B cell (primary cell): ENCODE results near the gene INSYN2A. TPM values are rescaled to one million over a fixed set of nuclear protein-coding genes. Genes with fewer than 3 reads are reported as not detected.

Experiments used
- ATAC-seq: fragments of 200-7000 bp; cut with Tn5 transposase; one replicate; pipeline ENCODE4 v1.10.0; 2021; ENCODE audit warnings: low read depth, mild to moderate bottlenecking, moderate number of reproducible peaks, moderate library complexity
- CTCF ChIA-PET: fragments of 350-600 bp; sonication (Branson Sonifier 250); formaldehyde crosslinking; loops from one replicate; lab custom pipeline; 2021; ENCODE audit warnings: antibody characterized with exemption, inconsistent platforms; lab: Charles Lee
- POLR2A ChIA-PET: fragments of 350-600 bp; sonication (Branson Sonifier 250); formaldehyde crosslinking; loops from one replicate; lab custom pipeline; 2021; ENCODE audit warnings: antibody characterized with exemption; lab: Charles Lee
- DNase-seq: peaks from one replicate; pipeline ENCODE4 v3.0.0; 2013
- H2AFZ ChIP-seq: 2 replicates; pipeline ENCODE4 v1.6.1; 2012; ENCODE audit warnings: mild to moderate bottlenecking, low read depth, low read length; ENCODE audit not compliant: insufficient read depth, poor library complexity, severe bottlenecking
- H3K27ac ChIP-seq, 2 donors: 1 replicate in 1 of 2; 2 replicates in 1 of 2; pipeline ENCODE4 v1.5.1; 2012 to 2013; ENCODE audit warnings: low read length in 2 of 2, mild to moderate bottlenecking in 2 of 2, moderate library complexity in 1 of 2
- H3K27me3 ChIP-seq, 4 experiments: fragments of 200-600 bp in 1 of 4; sonication (generic) in 1 of 4; replicated peaks in 1 of 4; 1 replicate in 2 of 4; 2 replicates in 2 of 4; pipeline versions ENCODE4 v1.6.1 to v1.7.0; 2013 to 2016; ENCODE audit warnings: low read length in 3 of 4, mild to moderate bottlenecking in 2 of 4, mixed read lengths in 1 of 4, moderate library complexity in 1 of 4; ENCODE audit not compliant: insufficient read depth in 4 of 4, control insufficient read depth in 3 of 4; ENCODE audit errors: control extremely low read depth in 1 of 4
- H3K36me3 ChIP-seq, 2 experiments: replicated peaks in 1 of 2; 1 replicate in 1 of 2; 2 replicates in 1 of 2; pipeline versions ENCODE4 v1.6.1 to v1.7.1; 2013; ENCODE audit warnings: low read length in 1 of 2; ENCODE audit not compliant: insufficient read depth in 2 of 2, control insufficient read depth in 1 of 2; ENCODE audit errors: control extremely low read depth in 1 of 2, extremely low read depth in 1 of 2
- H3K4me1 ChIP-seq, 2 donors: fragments of 200-600 bp in 1 of 2; sonication (generic) in 1 of 2; 1 replicate in 1 of 2; 2 replicates in 1 of 2; pipeline versions ENCODE4 v1.5.1 to v1.6.1; 2013 to 2017; ENCODE audit warnings: low read length in 2 of 2; ENCODE audit not compliant: control insufficient read depth in 2 of 2, insufficient read depth in 2 of 2
- H3K4me2 ChIP-seq: replicated peaks from 2 replicates; pipeline ENCODE3; 2012; ENCODE audit warnings: mild to moderate bottlenecking, low read depth, low read length; ENCODE audit not compliant: poor library complexity, severe bottlenecking
- H3K4me3 ChIP-seq, 5 experiments: fragments of 200-600 bp in 1 of 5; sonication (generic) in 1 of 5; 1 replicate in 3 of 5; 2 replicates in 2 of 5; pipeline versions ENCODE4 v1.5.1 to v1.7.0; 2011 to 2016; ENCODE audit warnings: low read length in 4 of 5, mild to moderate bottlenecking in 4 of 5, low read depth in 2 of 5, control low read depth in 1 of 5, moderate library complexity in 1 of 5; ENCODE audit not compliant: insufficient read depth in 1 of 5; ENCODE audit errors: control extremely low read depth in 1 of 5, extremely low read depth in 1 of 5
- H3K79me2 ChIP-seq: fragments of 200-600 bp; sonication (generic); one replicate; pipeline ENCODE4 v1.6.0; 2016; ENCODE audit warnings: low read length; ENCODE audit not compliant: control insufficient read depth, insufficient read depth
- H3K9ac ChIP-seq: fragments of 200-600 bp; sonication (generic); 2 replicates; pipeline ENCODE4 v1.6.1; 2017; ENCODE audit warnings: mild to moderate bottlenecking, low read length, moderate library complexity
- H3K9me3 ChIP-seq, 3 donors: one replicate each; pipeline versions ENCODE4 v1.6.1 to v1.7.1; 2013; ENCODE audit warnings: low read length in 2 of 3; ENCODE audit not compliant: control insufficient read depth in 2 of 3, insufficient read depth in 1 of 3; ENCODE audit errors: control extremely low read depth in 1 of 3
- H4K20me1 ChIP-seq: 2 replicates; pipeline ENCODE4 v1.6.0; 2012; ENCODE audit warnings: mild to moderate bottlenecking, low read length; ENCODE audit not compliant: insufficient read depth, control insufficient read depth, poor library complexity, severe bottlenecking
- H3K27ac Mint-ChIP-seq: one replicate; pipeline ENCODE4 v1.8.0; 2021; ENCODE audit warnings: mixed read lengths
- H3K27me3 Mint-ChIP-seq: one replicate; pipeline ENCODE4 v1.8.0; 2021; ENCODE audit warnings: mixed read lengths
- H3K4me1 Mint-ChIP-seq: one replicate; pipeline ENCODE4 v1.8.0; 2021; ENCODE audit warnings: mixed read lengths
- H3K4me3 Mint-ChIP-seq: one replicate; pipeline ENCODE4 v1.8.0; 2021; ENCODE audit warnings: mixed read lengths
- H3K9me3 Mint-ChIP-seq: one replicate; pipeline ENCODE4 v1.8.0; 2022; ENCODE audit warnings: mixed read lengths; ENCODE audit not compliant: insufficient read depth
- CTCF ChIP-seq: fragments of 200-600 bp; IDR thresholded peaks from one replicate; pipeline ENCODE4 v1.8.0; 2022; ENCODE audit warnings: antibody characterized with exemption, mild to moderate bottlenecking
- EZH2 ChIP-seq: IDR thresholded peaks from 2 replicates; pipeline ENCODE4 v1.6.1; 2012; ENCODE audit warnings: borderline replicate concordance, low read depth, mild to moderate bottlenecking, moderate library complexity, low read length; ENCODE audit not compliant: insufficient read depth, poor library complexity, severe bottlenecking
- WGBS: methylation state at CpG from one replicate; pipeline ENCODE4 v1.1.5; 2013; ENCODE audit warnings: missing lambda C conversion rate; ENCODE audit not compliant: insufficient coverage; 5-methylcytosine and 5-hydroxymethylcytosine counted together
- intact Hi-C: fragments of 100-400 bp; cut with micrococcal nuclease; formaldehyde crosslinking; loops from one replicate; pipeline ENCODE4 v1.10.0; 2022
- polyA plus RNA-seq: library from polyadenylated mRNA; depleted of rRNA; stranded (reverse); fragments of >200 nt; gene quantifications from 2 replicates; pipeline ENCODE4 v1.2.3, GENCODE V29; 2012
- total RNA-seq, 2 donors: library from RNA; stranded (reverse); fragments of 120-200 nt in 1 of 2; gene quantifications; 1 replicate in 1 of 2; 2 replicates in 1 of 2; pipeline versions ENCODE4 v1.2.3 to v1.2.4, GENCODE V29; 2013 to 2022

INSYN2A gene
- total and polyA plus RNA-seq, 2 donors (not counting 1 experiment from before 2014, with no cell fraction given) = not detected

- Mint-ChIP-seq H3K4me3 (no peak overlapping the region), H3K27ac (no peak overlapping the region), H3K27me3 (no peaks in the 10 kb centered on the region), H3K9me3 (no peaks in the 10 kb centered on the region), H3K4me1 (no peaks in the 10 kb centered on the region)
- Histone ChIP-seq H3K9ac (no peak overlapping the region), H3K4me3 (no peak overlapping the region), H3K9me3 (peaks cover 0 to 9% (median 0%) of the 10 kb centered on the region in 3 donors), H3K4me1 (no peaks in the 10 kb centered on the region), H3K27ac (no peak overlapping the region), H4K20me1 (no peaks in the 10 kb centered on the region), H2AFZ (no peak overlapping the region), H3K4me2 (no peak overlapping the region), H3K79me2 (no peaks in the 10 kb centered on the region), H3K27me3 (no peaks in the 10 kb centered on the region), H3K36me3 (no peaks in the 10 kb centered on the region)
- ChIA-PET CTCF (no interaction called here), POLR2A (no interaction called here)
- no peak for TF ChIP-seq CTCF
- no peak for TF ChIP-seq EZH2
- intact Hi-C loops = no loop called here
- DNase-seq (no peak), ATAC-seq (no peak)
- 79% methylated on average over 6 of the region's 7 CpGs for WGBS
Observed at GRCh38 chr10:127149501-127150081, 46.8 kb downstream of the INSYN2A start.

- H3K79me2 ChIP-seq = no peaks in the 10 kb centered on the region
- no peak overlapping the region for H3K9ac ChIP-seq
- H3K27me3 ChIP-seq = no peaks in the 10 kb centered on the region
- H3K4me2 ChIP-seq = no peak overlapping the region
- H4K20me1 ChIP-seq = no peaks in the 10 kb centered on the region
- H3K27ac Mint-ChIP-seq = no peak overlapping the region
- intact Hi-C loops = no loop called here
- no peaks in the 10 kb centered on the region for H3K9me3 Mint-ChIP-seq
- H3K4me1 ChIP-seq = no peaks in the 10 kb centered on the region
- ChIA-PET POLR2A (no interaction called here), CTCF (no interaction called here)
- no peaks in the 10 kb centered on the region for H3K4me1 Mint-ChIP-seq
- no peaks in the 10 kb centered on the region for H3K36me3 ChIP-seq
- no peak overlapping the region for H3K27ac ChIP-seq
- no peaks in the 10 kb centered on the region for H3K27me3 Mint-ChIP-seq
- no peak overlapping the region for H3K4me3 ChIP-seq
- H3K9me3 ChIP-seq = peaks cover 0 to 9% (median 0%) of the 10 kb centered on the region in 3 donors
- WGBS = 30% methylated on average over 2 of the region's 2 CpGs
- H3K4me3 Mint-ChIP-seq = no peak overlapping the region
- H2AFZ ChIP-seq = no peak overlapping the region
- ATAC-seq (no peak), DNase-seq (no peak)
- TF ChIP-seq EZH2 (no peak), CTCF (no peak)
Observed at GRCh38 chr10:127148933-127149220, 47.5 kb downstream of the INSYN2A start.
